Activated CD4-positive, alpha-beta T cell treated with anti-CD3 and anti-CD28 coated beads for 48 hours (primary cell): ENCODE results near the gene CKB.

Experiments used
- DNase-seq: peaks from one replicate; pipeline ENCODE4 v3.0.0-alpha.2; 2020

Gene CKB

DNA sequence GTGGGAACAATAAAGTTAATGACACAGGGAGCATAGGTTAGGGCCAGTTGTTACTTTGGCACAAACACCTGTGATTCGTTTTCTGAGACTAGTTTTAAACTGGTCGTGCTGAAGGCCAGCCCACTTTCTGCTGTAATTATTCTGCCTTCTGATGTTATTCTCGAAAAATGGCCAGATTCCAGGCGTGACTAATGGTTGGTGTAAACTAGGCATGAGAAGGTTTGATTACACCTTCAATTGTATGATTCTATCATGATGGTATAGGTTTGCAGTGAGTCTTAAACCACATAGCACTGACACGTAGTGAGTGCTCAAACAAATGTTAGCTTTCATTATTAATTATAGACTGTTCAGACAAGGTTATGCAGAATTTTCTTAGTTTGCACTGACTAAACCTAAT lies 39.0 kb downstream of the CKB start:
- no peak for DNase-seq

DNA sequence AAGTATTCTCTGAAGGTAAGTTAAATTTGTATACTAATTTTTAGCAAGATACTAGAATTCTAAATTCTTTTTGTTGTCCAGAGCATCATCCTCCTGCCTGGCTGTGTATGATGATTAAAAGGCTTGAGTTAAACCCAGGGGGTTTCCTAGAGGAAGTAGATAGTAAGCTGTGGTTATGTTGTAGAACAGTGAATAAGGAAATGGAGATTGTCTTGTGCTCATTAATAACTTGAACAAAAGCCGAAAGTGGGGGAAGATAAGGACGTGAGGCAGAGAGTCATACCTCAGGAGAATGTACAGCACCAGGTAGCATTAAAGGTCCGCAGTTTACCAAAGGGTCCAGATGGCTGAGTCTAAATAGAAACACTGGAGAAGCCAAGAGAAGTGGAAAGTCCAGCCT lies 42.0 kb downstream of the CKB start:
- DNase-seq: no peak

DNA sequence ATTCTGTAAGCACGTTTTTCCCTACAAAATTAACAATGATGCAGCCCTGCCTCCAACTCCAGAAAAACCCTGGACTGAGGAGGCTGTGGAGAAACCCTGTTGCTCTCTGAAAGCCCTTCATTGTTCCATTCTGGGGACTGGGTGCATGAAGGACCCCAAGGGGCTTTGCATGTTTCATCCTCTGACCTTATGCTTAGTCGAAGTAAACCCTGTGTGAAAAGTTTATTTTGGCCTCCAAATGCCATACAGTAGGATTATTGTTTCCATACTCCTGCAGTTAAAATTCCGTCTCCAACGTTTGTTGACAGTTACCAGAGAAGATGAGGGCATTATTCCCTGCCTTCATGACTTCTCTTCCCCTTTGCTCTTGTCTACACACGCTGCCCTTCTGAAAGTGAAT lies 46.0 kb downstream of the CKB start:
- DNase-seq: no peak

DNA sequence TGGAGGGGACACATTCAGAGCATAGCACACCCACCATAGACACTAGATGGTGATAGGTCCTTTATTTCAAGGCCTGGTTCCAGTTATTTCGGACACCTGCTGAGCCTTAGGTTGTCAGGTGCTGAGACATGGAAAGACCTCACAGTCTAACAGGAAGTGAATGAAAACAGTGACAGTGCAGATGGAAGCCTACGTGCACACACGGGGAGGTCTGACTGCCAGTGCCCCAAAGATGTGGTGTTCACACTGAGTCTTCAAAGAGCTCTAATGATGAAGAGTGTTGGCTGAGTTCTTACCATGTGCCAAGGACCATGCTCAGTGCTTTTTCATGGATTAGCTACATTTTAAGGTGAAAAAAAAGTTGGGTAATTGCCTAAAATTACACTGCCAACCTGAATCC lies 46.6 kb downstream of the CKB start:
- DNase-seq: no peak

DNA sequence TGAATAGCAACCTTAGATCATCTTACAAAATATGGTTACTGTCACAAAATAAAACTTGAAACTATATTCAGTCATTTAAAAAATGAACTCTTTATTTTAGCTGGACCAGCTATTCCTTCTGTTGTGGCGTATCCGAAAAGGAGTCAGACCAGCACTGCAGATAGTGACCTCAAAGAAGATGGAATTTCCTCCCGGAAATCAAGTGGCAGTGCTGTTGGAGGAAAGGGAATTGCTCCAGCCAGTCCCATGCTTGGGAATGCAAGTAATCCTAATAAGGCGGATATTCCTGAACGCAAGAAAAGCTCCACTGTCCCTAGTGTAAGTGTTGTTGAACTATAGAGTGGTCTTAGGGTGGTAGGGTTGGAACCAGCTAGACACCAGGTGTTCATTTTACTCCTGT lies 47.7 kb downstream of the CKB start:
- DNase-seq: no peak

DNA sequence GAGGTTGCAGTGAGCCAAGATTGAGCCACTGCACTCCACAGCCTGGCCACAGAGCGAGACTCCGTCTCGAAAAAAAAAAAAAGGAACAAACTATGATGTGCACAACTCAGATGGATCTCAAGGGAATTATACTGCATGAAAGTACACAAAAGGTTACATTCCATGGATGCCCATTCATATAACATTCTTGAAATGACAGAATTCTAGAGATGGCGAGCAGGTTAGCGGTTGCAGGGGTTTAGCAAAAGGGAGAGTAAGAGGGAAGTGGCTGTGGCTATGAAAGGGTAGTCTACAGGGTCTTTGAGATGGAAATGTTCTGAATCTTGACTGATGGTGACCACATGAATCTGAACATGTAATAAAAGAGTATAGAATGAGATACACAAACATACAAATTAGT lies 49.7 kb downstream of the CKB start:
- DNase-seq: no peak
